CD4-positive, CD25-positive, alpha-beta regulatory T cell (primary cell): ENCODE data around the gene DHX36. TPM values are rescaled to one million over a fixed set of nuclear protein-coding genes. Genes with fewer than 3 reads are reported as not detected.

Source experiments
- ATAC-seq, 2 donors: fragments of 150-1000 bp; cut with Tn5 transposase; one replicate each; pipeline ENCODE4 v1.10.0; 2021; ENCODE audit warnings: low read depth in 2 of 2, moderate number of reproducible peaks in 2 of 2, moderate library complexity in 1 of 2
- DNase-seq, 3 donors: peaks; one replicate each; pipeline versions ENCODE4 v3.0.0 to v3.0.0-alpha.2; 2012 to 2022; ENCODE audit warnings: mixed read lengths in 1 of 3
- H3K27ac ChIP-seq: one replicate; pipeline ENCODE4 v1.7.0; 2013; ENCODE audit warnings: mild to moderate bottlenecking, low read length; ENCODE audit not compliant: insufficient read depth, poor library complexity, severe bottlenecking
- H3K27me3 ChIP-seq: one replicate; pipeline ENCODE4 v1.7.0; 2013; ENCODE audit warnings: low read length; ENCODE audit not compliant: control insufficient read depth, insufficient read depth
- H3K36me3 ChIP-seq: one replicate; pipeline ENCODE4 v1.7.0; 2013; ENCODE audit warnings: mild to moderate bottlenecking, low read length, moderate library complexity; ENCODE audit not compliant: control insufficient read depth, insufficient read depth
- H3K4me1 ChIP-seq: 2 replicates; pipeline ENCODE4 v1.7.0; 2013; ENCODE audit warnings: mild to moderate bottlenecking, low read length; ENCODE audit not compliant: insufficient read depth, control insufficient read depth, poor library complexity, severe bottlenecking
- H3K4me3 ChIP-seq: one replicate; pipeline ENCODE4 v1.7.0; 2013; ENCODE audit warnings: low read depth, mild to moderate bottlenecking, low read length, moderate library complexity
- H3K9me3 ChIP-seq, 2 experiments: 1 replicate in 1 of 2; 2 replicates in 1 of 2; pipeline ENCODE4 v1.7.0; 2013; ENCODE audit warnings: low read length in 2 of 2, mild to moderate bottlenecking in 1 of 2, moderate library complexity in 1 of 2; ENCODE audit not compliant: control insufficient read depth in 2 of 2
- H3K27ac Mint-ChIP-seq, 3 donors: one replicate each; pipeline ENCODE4 v1.8.0; 2020 to 2022; ENCODE audit warnings: mild to moderate bottlenecking in 3 of 3, mixed read lengths in 3 of 3, moderate library complexity in 2 of 3
- H3K27me3 Mint-ChIP-seq: one replicate; pipeline ENCODE4 v1.8.0; 2022; ENCODE audit warnings: mild to moderate bottlenecking, mixed read lengths
- H3K36me3 Mint-ChIP-seq: one replicate; pipeline ENCODE4 v1.8.0; 2020; ENCODE audit warnings: mixed read lengths
- H3K4me1 Mint-ChIP-seq, 4 donors: one replicate each; pipeline ENCODE4 v1.8.0; 2020 to 2022; ENCODE audit warnings: mixed read lengths in 4 of 4, mild to moderate bottlenecking in 1 of 4
- H3K4me3 Mint-ChIP-seq, 4 donors: one replicate each; pipeline ENCODE4 v1.8.0; 2020 to 2022; ENCODE audit warnings: mild to moderate bottlenecking in 4 of 4, mixed read lengths in 4 of 4, moderate library complexity in 3 of 4
- H3K9me3 Mint-ChIP-seq, 7 donors: one replicate each; pipeline ENCODE4 v1.8.0; 2020 to 2022; ENCODE audit warnings: mixed read lengths in 7 of 7, mild to moderate bottlenecking in 3 of 7, moderate library complexity in 2 of 7
- polyA plus RNA-seq, 4 donors: library from polyadenylated mRNA; unstranded; fragments of 300-500 nt; fragmentation: Illumina TruSeq; gene quantifications; one replicate each; pipeline ENCODE4 v1.2.3, GENCODE V29; 2021
- total RNA-seq: library from RNA; stranded (reverse); gene quantifications from one replicate; pipeline ENCODE4 v1.2.3, GENCODE V29; 2022

DHX36 gene
- total and polyA plus RNA-seq, 5 donors from 2014 or later, result 11.6 to 121 (median 20.0) TPM

GRCh38 chr3:154285221-154285620 is 39.1 kb downstream of the DHX36 start:
- Mint-ChIP-seq H3K4me1 (peaks cover 3 to 15% (median 5%) of the 10 kb centered on the region in 4 donors), H3K9me3 (no peaks in the 10 kb centered on the region), H3K4me3 (no peak overlapping the region), H3K27me3 (no peaks in the 10 kb centered on the region), H3K36me3 (peaks cover 45% of the 10 kb centered on the region), H3K27ac (peak overlapping the region in 1 of 3 donors; percentile 67)
- no peak overlapping the region for H3K4me3 ChIP-seq
- ATAC-seq (no peak), DNase-seq (no peak)
- H3K9me3 ChIP-seq, result no peaks in the 10 kb centered on the region
- H3K4me1 ChIP-seq, result no peaks in the 10 kb centered on the region
- no peak overlapping the region for H3K27ac ChIP-seq
- H3K27me3 ChIP-seq, result no peaks in the 10 kb centered on the region
- peaks cover 93% of the 10 kb centered on the region for H3K36me3 ChIP-seq

GRCh38 chr3:154280161-154280560 is 44.1 kb downstream of the DHX36 start:
- Histone ChIP-seq H3K36me3 (peaks cover 86% of the 10 kb centered on the region), H3K9me3 (no peaks in the 10 kb centered on the region), H3K27me3 (no peaks in the 10 kb centered on the region), H3K4me3 (no peak overlapping the region), H3K27ac (no peak overlapping the region), H3K4me1 (no peaks in the 10 kb centered on the region)
- H3K4me3 Mint-ChIP-seq, result no peak overlapping the region
- H3K36me3 Mint-ChIP-seq, result peaks cover 51% of the 10 kb centered on the region
- no peak for DNase-seq
- H3K4me1 Mint-ChIP-seq, result peaks cover 3 to 7% (median 4%) of the 10 kb centered on the region in 4 donors
- no peaks in the 10 kb centered on the region for H3K9me3 Mint-ChIP-seq
- H3K27me3 Mint-ChIP-seq, result no peaks in the 10 kb centered on the region
- H3K27ac Mint-ChIP-seq, result no peak overlapping the region
- ATAC-seq, result no peak

- Mint-ChIP-seq H3K27ac (no peak overlapping the region), H3K4me3 (no peak overlapping the region), H3K9me3 (peaks cover 0 to 1% (median 0%) of the 10 kb centered on the region in 7 donors), H3K4me1 (peaks cover 0 to 10% (median 6%) of the 10 kb centered on the region in 4 donors), H3K27me3 (no peaks in the 10 kb centered on the region), H3K36me3 (peaks cover 50% of the 10 kb centered on the region)
- Histone ChIP-seq H3K9me3 (no peaks in the 10 kb centered on the region), H3K4me3 (no peak overlapping the region), H3K36me3 (peaks cover 82% of the 10 kb centered on the region), H3K27ac (no peak overlapping the region), H3K4me1 (no peaks in the 10 kb centered on the region), H3K27me3 (no peaks in the 10 kb centered on the region)
- no peak for ATAC-seq
- DNase-seq, result no peak
These were observed 48.3 kb downstream of the DHX36 start for GRCh38 chr3:154275965-154276364.

- Histone ChIP-seq H3K27me3 (no peaks in the 10 kb centered on the region), H3K4me3 (no peak overlapping the region), H3K27ac (no peak overlapping the region), H3K36me3 (peaks cover 81% of the 10 kb centered on the region), H3K9me3 (no peaks in the 10 kb centered on the region), H3K4me1 (no peaks in the 10 kb centered on the region)
- peaks cover 0 to 1% (median 0%) of the 10 kb centered on the region in 7 donors for H3K9me3 Mint-ChIP-seq
- no peaks in the 10 kb centered on the region for H3K27me3 Mint-ChIP-seq
- DNase-seq, result no peak
- H3K27ac Mint-ChIP-seq, result no peak overlapping the region
- peaks cover 0 to 10% (median 4%) of the 10 kb centered on the region in 4 donors for H3K4me1 Mint-ChIP-seq
- H3K36me3 Mint-ChIP-seq, result peaks cover 51% of the 10 kb centered on the region
- no peak overlapping the region for H3K4me3 Mint-ChIP-seq
- ATAC-seq, result no peak
These were observed 49.0 kb downstream of the DHX36 start for GRCh38 chr3:154275292-154275691.

GRCh38 chr3:154274348-154274747 is 49.9 kb downstream of the DHX36 start:
- Histone ChIP-seq H3K9me3 (no peaks in the 10 kb centered on the region), H3K27ac (no peak overlapping the region), H3K27me3 (no peaks in the 10 kb centered on the region), H3K4me3 (no peak overlapping the region), H3K4me1 (no peaks in the 10 kb centered on the region), H3K36me3 (peaks cover 72% of the 10 kb centered on the region)
- H3K4me1 Mint-ChIP-seq, result peaks cover 0 to 10% (median 5%) of the 10 kb centered on the region in 4 donors
- ATAC-seq (no peak), DNase-seq (no peak)
- H3K4me3 Mint-ChIP-seq, result no peak overlapping the region
- no peak overlapping the region for H3K27ac Mint-ChIP-seq
- H3K27me3 Mint-ChIP-seq, result no peaks in the 10 kb centered on the region
- peaks cover 55% of the 10 kb centered on the region for H3K36me3 Mint-ChIP-seq
- H3K9me3 Mint-ChIP-seq, result peaks cover 0 to 1% (median 0%) of the 10 kb centered on the region in 7 donors

- ATAC-seq (no peak), DNase-seq (no peak)
- Mint-ChIP-seq H3K27me3 (no peaks in the 10 kb centered on the region), H3K9me3 (peaks cover 0 to 2% (median 0%) of the 10 kb centered on the region in 7 donors), H3K4me1 (peaks cover 0 to 10% (median 8%) of the 10 kb centered on the region in 4 donors), H3K27ac (no peak overlapping the region), H3K4me3 (no peak overlapping the region), H3K36me3 (peaks cover 53% of the 10 kb centered on the region)
- Histone ChIP-seq H3K9me3 (no peaks in the 10 kb centered on the region), H3K4me1 (no peaks in the 10 kb centered on the region), H3K36me3 (peaks cover 63% of the 10 kb centered on the region), H3K27me3 (no peaks in the 10 kb centered on the region), H3K4me3 (no peak overlapping the region), H3K27ac (no peak overlapping the region)
These were observed 50.9 kb downstream of the DHX36 start for GRCh38 chr3:154273381-154273780.

- no peaks in the 10 kb centered on the region for H3K4me1 ChIP-seq
- Mint-ChIP-seq H3K4me1 (peaks cover 3 to 10% (median 6%) of the 10 kb centered on the region in 4 donors), H3K27me3 (no peaks in the 10 kb centered on the region), H3K9me3 (peaks cover 0 to 2% (median 0%) of the 10 kb centered on the region in 7 donors), H3K4me3 (no peak overlapping the region), H3K36me3 (peaks cover 59% of the 10 kb centered on the region), H3K27ac (peak overlapping the region in 1 of 3 donors; percentile 44)
- ATAC-seq (no peak), DNase-seq (no peak)
- no peaks in the 10 kb centered on the region for H3K27me3 ChIP-seq
- H3K9me3 ChIP-seq, result no peaks in the 10 kb centered on the region
- no peak overlapping the region for H3K27ac ChIP-seq
- peaks cover 58% of the 10 kb centered on the region for H3K36me3 ChIP-seq
- H3K4me3 ChIP-seq, result no peak overlapping the region
These were observed 69.8 kb downstream of the DHX36 start for GRCh38 chr3:154254527-154254926.
